H1 (cell line): ENCODE data around the gene RETREG1. TPM values are rescaled to one million over a fixed set of nuclear protein-coding genes. Genes with fewer than 3 reads are reported as not detected.

Experiments used
- POLR2AphosphoS5 ChIP-seq: IDR thresholded peaks from 2 replicates; pipeline ENCODE4 v1.6.1; 2011; ENCODE audit warnings: low read depth, low read length
- polyA plus RNA-seq, 7 experiments: library from polyadenylated mRNA; depleted of rRNA in 3 of 7; stranded (reverse) in 5 of 7; unstranded in 2 of 7; fragments of >200 nt in 5 of 7; fragments of 200-250 nt in 2 of 7; gene quantifications; 1 replicate in 5 of 7; 2 replicates in 1 of 7; 4 replicates in 1 of 7; pipeline versions ENCODE4 v1.2.1 to v1.2.3, GENCODE V29; 2011 to 2013; ENCODE audit warnings: missing spikeins in 2 of 7, mixed read lengths in 2 of 7
- total RNA-seq: library from RNA; stranded (reverse); fragmentation: NEBNext Ultra II Directional; extraction: Animal tissue kit (Norgen Biotek cat#: 25700); gene quantifications from 2 replicates; pipeline ENCODE4 v1.2.1, GENCODE V29; 2021
- TF ChIP-seq, protein P1 (sequence below): fragments of 300-600 bp; sonication (generic); IDR thresholded peaks from 2 replicates; pipeline ENCODE4 v1.7.1; 2012; ENCODE audit warnings: low read length, moderate library complexity, mild to moderate bottlenecking, inconsistent platforms; ENCODE audit not compliant: insufficient replicate concordance

The RETREG1 gene
- total and polyA plus RNA-seq, 2 of the 8 experiments (the other 6 are each of a cell fraction or from before 2014, with no cell fraction given) = 0.62 to 1.9 TPM

DNA sequence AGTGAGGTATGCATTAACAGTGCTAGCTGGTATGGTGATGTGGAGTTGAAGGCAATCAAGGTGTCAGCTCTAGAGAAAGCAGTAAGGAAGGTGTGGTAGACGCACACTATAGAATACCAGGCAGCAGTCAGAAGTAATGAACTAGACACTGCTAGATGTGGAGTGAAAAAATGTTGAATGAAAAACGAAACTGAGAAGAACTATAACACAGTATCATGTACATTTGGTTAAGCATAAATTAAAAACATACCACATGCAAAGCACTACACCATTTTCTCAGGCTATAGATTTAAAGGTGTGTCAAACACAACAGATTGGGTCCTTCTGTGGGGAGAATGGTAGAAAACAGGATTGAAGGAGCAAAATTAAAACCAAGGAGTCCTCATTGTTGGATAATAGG, 166.6 kb downstream of the RETREG1 start (continued):
- TF ChIP-seq, protein P1, sequence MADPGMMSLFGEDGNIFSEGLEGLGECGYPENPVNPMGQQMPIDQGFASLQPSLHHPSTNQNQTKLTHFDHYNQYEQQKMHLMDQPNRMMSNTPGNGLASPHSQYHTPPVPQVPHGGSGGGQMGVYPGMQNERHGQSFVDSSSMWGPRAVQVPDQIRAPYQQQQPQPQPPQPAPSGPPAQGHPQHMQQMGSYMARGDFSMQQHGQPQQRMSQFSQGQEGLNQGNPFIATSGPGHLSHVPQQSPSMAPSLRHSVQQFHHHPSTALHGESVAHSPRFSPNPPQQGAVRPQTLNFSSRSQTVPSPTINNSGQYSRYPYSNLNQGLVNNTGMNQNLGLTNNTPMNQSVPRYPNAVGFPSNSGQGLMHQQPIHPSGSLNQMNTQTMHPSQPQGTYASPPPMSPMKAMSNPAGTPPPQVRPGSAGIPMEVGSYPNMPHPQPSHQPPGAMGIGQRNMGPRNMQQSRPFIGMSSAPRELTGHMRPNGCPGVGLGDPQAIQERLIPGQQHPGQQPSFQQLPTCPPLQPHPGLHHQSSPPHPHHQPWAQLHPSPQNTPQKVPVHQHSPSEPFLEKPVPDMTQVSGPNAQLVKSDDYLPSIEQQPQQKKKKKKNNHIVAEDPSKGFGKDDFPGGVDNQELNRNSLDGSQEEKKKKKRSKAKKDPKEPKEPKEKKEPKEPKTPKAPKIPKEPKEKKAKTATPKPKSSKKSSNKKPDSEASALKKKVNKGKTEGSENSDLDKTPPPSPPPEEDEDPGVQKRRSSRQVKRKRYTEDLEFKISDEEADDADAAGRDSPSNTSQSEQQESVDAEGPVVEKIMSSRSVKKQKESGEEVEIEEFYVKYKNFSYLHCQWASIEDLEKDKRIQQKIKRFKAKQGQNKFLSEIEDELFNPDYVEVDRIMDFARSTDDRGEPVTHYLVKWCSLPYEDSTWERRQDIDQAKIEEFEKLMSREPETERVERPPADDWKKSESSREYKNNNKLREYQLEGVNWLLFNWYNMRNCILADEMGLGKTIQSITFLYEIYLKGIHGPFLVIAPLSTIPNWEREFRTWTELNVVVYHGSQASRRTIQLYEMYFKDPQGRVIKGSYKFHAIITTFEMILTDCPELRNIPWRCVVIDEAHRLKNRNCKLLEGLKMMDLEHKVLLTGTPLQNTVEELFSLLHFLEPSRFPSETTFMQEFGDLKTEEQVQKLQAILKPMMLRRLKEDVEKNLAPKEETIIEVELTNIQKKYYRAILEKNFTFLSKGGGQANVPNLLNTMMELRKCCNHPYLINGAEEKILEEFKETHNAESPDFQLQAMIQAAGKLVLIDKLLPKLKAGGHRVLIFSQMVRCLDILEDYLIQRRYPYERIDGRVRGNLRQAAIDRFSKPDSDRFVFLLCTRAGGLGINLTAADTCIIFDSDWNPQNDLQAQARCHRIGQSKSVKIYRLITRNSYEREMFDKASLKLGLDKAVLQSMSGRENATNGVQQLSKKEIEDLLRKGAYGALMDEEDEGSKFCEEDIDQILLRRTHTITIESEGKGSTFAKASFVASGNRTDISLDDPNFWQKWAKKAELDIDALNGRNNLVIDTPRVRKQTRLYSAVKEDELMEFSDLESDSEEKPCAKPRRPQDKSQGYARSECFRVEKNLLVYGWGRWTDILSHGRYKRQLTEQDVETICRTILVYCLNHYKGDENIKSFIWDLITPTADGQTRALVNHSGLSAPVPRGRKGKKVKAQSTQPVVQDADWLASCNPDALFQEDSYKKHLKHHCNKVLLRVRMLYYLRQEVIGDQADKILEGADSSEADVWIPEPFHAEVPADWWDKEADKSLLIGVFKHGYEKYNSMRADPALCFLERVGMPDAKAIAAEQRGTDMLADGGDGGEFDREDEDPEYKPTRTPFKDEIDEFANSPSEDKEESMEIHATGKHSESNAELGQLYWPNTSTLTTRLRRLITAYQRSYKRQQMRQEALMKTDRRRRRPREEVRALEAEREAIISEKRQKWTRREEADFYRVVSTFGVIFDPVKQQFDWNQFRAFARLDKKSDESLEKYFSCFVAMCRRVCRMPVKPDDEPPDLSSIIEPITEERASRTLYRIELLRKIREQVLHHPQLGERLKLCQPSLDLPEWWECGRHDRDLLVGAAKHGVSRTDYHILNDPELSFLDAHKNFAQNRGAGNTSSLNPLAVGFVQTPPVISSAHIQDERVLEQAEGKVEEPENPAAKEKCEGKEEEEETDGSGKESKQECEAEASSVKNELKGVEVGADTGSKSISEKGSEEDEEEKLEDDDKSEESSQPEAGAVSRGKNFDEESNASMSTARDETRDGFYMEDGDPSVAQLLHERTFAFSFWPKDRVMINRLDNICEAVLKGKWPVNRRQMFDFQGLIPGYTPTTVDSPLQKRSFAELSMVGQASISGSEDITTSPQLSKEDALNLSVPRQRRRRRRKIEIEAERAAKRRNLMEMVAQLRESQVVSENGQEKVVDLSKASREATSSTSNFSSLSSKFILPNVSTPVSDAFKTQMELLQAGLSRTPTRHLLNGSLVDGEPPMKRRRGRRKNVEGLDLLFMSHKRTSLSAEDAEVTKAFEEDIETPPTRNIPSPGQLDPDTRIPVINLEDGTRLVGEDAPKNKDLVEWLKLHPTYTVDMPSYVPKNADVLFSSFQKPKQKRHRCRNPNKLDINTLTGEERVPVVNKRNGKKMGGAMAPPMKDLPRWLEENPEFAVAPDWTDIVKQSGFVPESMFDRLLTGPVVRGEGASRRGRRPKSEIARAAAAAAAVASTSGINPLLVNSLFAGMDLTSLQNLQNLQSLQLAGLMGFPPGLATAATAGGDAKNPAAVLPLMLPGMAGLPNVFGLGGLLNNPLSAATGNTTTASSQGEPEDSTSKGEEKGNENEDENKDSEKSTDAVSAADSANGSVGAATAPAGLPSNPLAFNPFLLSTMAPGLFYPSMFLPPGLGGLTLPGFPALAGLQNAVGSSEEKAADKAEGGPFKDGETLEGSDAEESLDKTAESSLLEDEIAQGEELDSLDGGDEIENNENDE = no peak
- no peak for TF ChIP-seq POLR2AphosphoS5
